ENCODE results near the gene F2RL2. TPM values are rescaled to one million over a fixed set of nuclear protein-coding genes. Genes with fewer than 3 reads are reported as not detected.

The F2RL2 gene
- 1 to 10 TPM; 2.8 to 7.1 (median 4.6) TPM for total RNA-seq

GRCh38 chr5:76622973-76623596 is at the start of gene F2RL2:
Gene F2RL2 (minus strand): TSS chr5:76623403. CDS start chr5:76623230, 173 bp downstream.
- Histone ChIP-seq H3K9me3 (no peaks in the 10 kb centered on the region), H3K4me3 (peak within 1 kb of the TSS; percentile 26 to 35 (median 31)), H3K4me1 (peaks cover 0 to 6% (median 0%) of the 10 kb centered on the region in 4 donors), H3K36me3 (no peaks in the 10 kb centered on the region), H3K27ac (replicated peaks in 1 of 4) (peak within 1 kb of the TSS; percentile 35 to 60 (median 46)), H3K27me3 (no peaks in the 10 kb centered on the region)
- WGBS = 23% methylated on average over 7 of the region's 7 CpGs
- no peak for DNase-seq (ENCODE audit: extremely low spot score)
- TF ChIP-seq EP300 (IDR thresholded peaks at IDR 0.05) = no peak
- TF ChIP-seq POLR2AphosphoS5 (IDR thresholded peaks at IDR 0.05) = peak in 1 of 2 donors; percentile 64
- intact Hi-C loops (cut with DNase I) = no loop called here

- Histone ChIP-seq H3K27me3 (no peaks in the 10 kb centered on the region), H3K27ac (replicated peaks in 1 of 4) (no peak overlapping the region), H3K36me3 (no peaks in the 10 kb centered on the region), H3K9me3 (no peaks in the 10 kb centered on the region), H3K4me3 (no peak overlapping the region), H3K4me1 (no peaks in the 10 kb centered on the region)
- 61% methylated on average over 2 of the region's 2 CpGs for WGBS
- TF ChIP-seq CTCF (IDR thresholded peaks at IDR 0.05) = no peak
- TF ChIP-seq POLR2AphosphoS5 (IDR thresholded peaks at IDR 0.05) = no peak
- TF ChIP-seq EP300 (IDR thresholded peaks at IDR 0.05) = no peak
- TF ChIP-seq POLR2A (IDR thresholded peaks at IDR 0.05; ENCODE audit: low read depth) = no peak
- no peak for DNase-seq (ENCODE audit: extremely low spot score)
- intact Hi-C loops (cut with DNase I) = no loop called here
Observed at GRCh38 chr5:76672242-76672641, 49.0 kb upstream of the F2RL2 start.

- no peaks in the 10 kb centered on the region for H3K36me3 ChIP-seq
- WGBS = 76% methylated on average over 3 of the region's 3 CpGs
Observed at GRCh38 chr5:76670508-76670907, 47.3 kb upstream of the F2RL2 start.

GRCh38 chr5:76669245-76669644 is 46.0 kb upstream of the F2RL2 start:
- no peaks in the 10 kb centered on the region for H3K27me3 ChIP-seq
- H3K4me1 ChIP-seq = no peaks in the 10 kb centered on the region
- intact Hi-C loops (cut with DNase I) = no loop called here
- WGBS = 96% methylated on average over 5 of the region's 5 CpGs
- no peaks in the 10 kb centered on the region for H3K36me3 ChIP-seq
- no peak overlapping the region for H3K4me3 ChIP-seq
- no peak for TF ChIP-seq EP300 (IDR thresholded peaks at IDR 0.05)
- no peak for TF ChIP-seq POLR2AphosphoS5 (IDR thresholded peaks at IDR 0.05)
- TF ChIP-seq POLR2A (IDR thresholded peaks at IDR 0.05; ENCODE audit: low read depth) = no peak
- no peak for TF ChIP-seq CTCF (IDR thresholded peaks at IDR 0.05)
- no peaks in the 10 kb centered on the region for H3K9me3 ChIP-seq
- H3K27ac ChIP-seq (replicated peaks in 1 of 4) = no peak overlapping the region
- no peak for DNase-seq (ENCODE audit: extremely low spot score)

More at GRCh38 chr5:76670508-76670907, 47.3 kb upstream of the F2RL2 start:
- TF ChIP-seq POLR2A (IDR thresholded peaks at IDR 0.05; ENCODE audit: low read depth) (no peak), EP300 (IDR thresholded peaks at IDR 0.05) (no peak), POLR2AphosphoS5 (IDR thresholded peaks at IDR 0.05) (no peak), CTCF (IDR thresholded peaks at IDR 0.05) (no peak)
- Histone ChIP-seq H3K4me3 (no peak overlapping the region), H3K4me1 (no peaks in the 10 kb centered on the region), H3K27me3 (no peaks in the 10 kb centered on the region), H3K9me3 (no peaks in the 10 kb centered on the region), H3K27ac (replicated peaks in 1 of 4) (no peak overlapping the region)
- no peak for DNase-seq (ENCODE audit: extremely low spot score)
- intact Hi-C loops (cut with DNase I) = no loop called here

- intact Hi-C loops (cut with DNase I) = no loop called here
- H3K36me3 ChIP-seq = no peaks in the 10 kb centered on the region
- TF ChIP-seq EP300 (IDR thresholded peaks at IDR 0.05) = no peak
- TF ChIP-seq POLR2AphosphoS5 (IDR thresholded peaks at IDR 0.05) = no peak
Observed at GRCh38 chr5:76667495-76667894, 44.3 kb upstream of the F2RL2 start.

GRCh38 chr5:76664079-76664478 is 40.9 kb upstream of the F2RL2 start:
- no peaks in the 10 kb centered on the region for H3K36me3 ChIP-seq
- no peaks in the 10 kb centered on the region for H3K27me3 ChIP-seq
- DNase-seq (ENCODE audit: extremely low spot score) = no peak
- no peak for TF ChIP-seq EP300 (IDR thresholded peaks at IDR 0.05)
- TF ChIP-seq CTCF (IDR thresholded peaks at IDR 0.05) = no peak
- TF ChIP-seq POLR2A (IDR thresholded peaks at IDR 0.05; ENCODE audit: low read depth) = no peak
- TF ChIP-seq POLR2AphosphoS5 (IDR thresholded peaks at IDR 0.05) = no peak
- H3K27ac ChIP-seq (replicated peaks in 1 of 4) = no peak overlapping the region
- no peak overlapping the region for H3K4me3 ChIP-seq
- whole genome bisulfite sequencing = 94% methylated on average over 6 of the region's 6 CpGs
- no peaks in the 10 kb centered on the region for H3K9me3 ChIP-seq
- intact Hi-C loops (cut with DNase I) = no loop called here
- no peaks in the 10 kb centered on the region for H3K4me1 ChIP-seq

More at GRCh38 chr5:76667495-76667894, 44.3 kb upstream of the F2RL2 start:
- Histone ChIP-seq H3K9me3 (no peaks in the 10 kb centered on the region), H3K4me3 (no peak overlapping the region), H3K27me3 (no peaks in the 10 kb centered on the region), H3K4me1 (no peaks in the 10 kb centered on the region), H3K27ac (replicated peaks in 1 of 4) (no peak overlapping the region)
- WGBS = 86% methylated on average over 2 of the region's 2 CpGs
- DNase-seq (ENCODE audit: extremely low spot score) = no peak

All from esophagus muscularis mucosa (tissue), 4 donors.